Stimulated activated memory B cell treated with anti-CD40 and anti-IgM and Interleukin-4, amounts not matched to agents 10 μg/mL and 1 μg/mL and 100 μg/mL, for 72 hours (primary cell): Measurements from ENCODE around the gene CTNNAL1.
"Not testable (repeated sequence)": the region's sequence is repeated elsewhere in the genome, so short reads cannot be mapped to it uniquely, and the experiment has no call there.

ENCODE experiments used
- ATAC-seq: fragments of 150-1000 bp; cut with Tn5 transposase; 2 replicates; pipeline ENCODE4 v1.10.0; 2021
- H3K27ac Mint-ChIP-seq: one replicate; pipeline ENCODE4 v1.8.0; 2022; ENCODE audit warnings: mild to moderate bottlenecking, mixed read lengths
- H3K27me3 Mint-ChIP-seq: one replicate; pipeline ENCODE4 v1.8.0; 2022; ENCODE audit warnings: mixed read lengths
- H3K36me3 Mint-ChIP-seq: one replicate; pipeline ENCODE4 v1.8.0; 2022; ENCODE audit warnings: mixed read lengths
- H3K4me1 Mint-ChIP-seq: one replicate; pipeline ENCODE4 v1.8.0; 2022; ENCODE audit warnings: mixed read lengths
- H3K4me3 Mint-ChIP-seq: one replicate; pipeline ENCODE4 v1.8.0; 2022; ENCODE audit warnings: mild to moderate bottlenecking, moderate library complexity, mixed read lengths
- H3K9me3 Mint-ChIP-seq: one replicate; pipeline ENCODE4 v1.8.0; 2022; ENCODE audit warnings: mixed read lengths

Gene CTNNAL1

GRCh38 chr9:108973895-108974294 is 39.4 kb downstream of the CTNNAL1 start:
- no peak for ATAC-seq
- Mint-ChIP-seq H3K4me3 (no peak overlapping the region), H3K27ac (no peak overlapping the region), H3K36me3 (no peaks in the 10 kb centered on the region), H3K27me3 (no peaks in the 10 kb centered on the region), H3K4me1 (no peaks in the 10 kb centered on the region), H3K9me3 (peaks cover 12% of the 10 kb centered on the region)

- no peak overlapping the region for H3K4me3 Mint-ChIP-seq
- no peaks in the 10 kb centered on the region for H3K27me3 Mint-ChIP-seq
- no peak for ATAC-seq
- H3K4me1 Mint-ChIP-seq = no peaks in the 10 kb centered on the region
- H3K27ac Mint-ChIP-seq = no peak overlapping the region
- no peaks in the 10 kb centered on the region for H3K36me3 Mint-ChIP-seq
- H3K9me3 Mint-ChIP-seq = peaks cover 12% of the 10 kb centered on the region
Measured at GRCh38 chr9:108972626-108973209, 40.6 kb downstream of the CTNNAL1 start.

GRCh38 chr9:108972186-108972585 is 41.1 kb downstream of the CTNNAL1 start:
- H3K27me3 Mint-ChIP-seq = no peaks in the 10 kb centered on the region
- H3K36me3 Mint-ChIP-seq = no peaks in the 10 kb centered on the region
- no peaks in the 10 kb centered on the region for H3K4me1 Mint-ChIP-seq
- H3K4me3 Mint-ChIP-seq = no peak overlapping the region
- peaks cover 12% of the 10 kb centered on the region for H3K9me3 Mint-ChIP-seq
- ATAC-seq = no peak
- H3K27ac Mint-ChIP-seq = no peak overlapping the region

- not testable (repeated sequence) for H3K4me1 Mint-ChIP-seq, ATAC-seq, H3K36me3 Mint-ChIP-seq, H3K27me3 Mint-ChIP-seq, H3K27ac Mint-ChIP-seq, H3K4me3 Mint-ChIP-seq
- H3K9me3 Mint-ChIP-seq = peaks cover 12% of the 10 kb centered on the region
Measured at GRCh38 chr9:108971392-108971791, 41.9 kb downstream of the CTNNAL1 start.

GRCh38 chr9:108967916-108968315 is 45.4 kb downstream of the CTNNAL1 start:
- Mint-ChIP-seq H3K9me3 (peaks cover 12% of the 10 kb centered on the region), H3K27me3 (no peaks in the 10 kb centered on the region), H3K4me1 (no peaks in the 10 kb centered on the region), H3K27ac (no peak overlapping the region), H3K36me3 (no peaks in the 10 kb centered on the region), H3K4me3 (no peak overlapping the region)
- no peak for ATAC-seq

GRCh38 chr9:108963459-108964143 is 49.7 kb downstream of the CTNNAL1 start:
- no peak for ATAC-seq
- Mint-ChIP-seq H3K4me3 (no peak overlapping the region), H3K4me1 (no peaks in the 10 kb centered on the region), H3K27ac (no peak overlapping the region), H3K36me3 (no peaks in the 10 kb centered on the region), H3K9me3 (no peaks in the 10 kb centered on the region), H3K27me3 (no peaks in the 10 kb centered on the region)

GRCh38 chr9:108961151-108961550 is 52.1 kb downstream of the CTNNAL1 start:
- no peak overlapping the region for H3K4me3 Mint-ChIP-seq
- no peak overlapping the region for H3K27ac Mint-ChIP-seq
- H3K27me3 Mint-ChIP-seq = no peaks in the 10 kb centered on the region
- H3K9me3 Mint-ChIP-seq = no peaks in the 10 kb centered on the region
- no peak for ATAC-seq
- no peaks in the 10 kb centered on the region for H3K36me3 Mint-ChIP-seq
- H3K4me1 Mint-ChIP-seq = no peaks in the 10 kb centered on the region

- H3K4me1 Mint-ChIP-seq = no peaks in the 10 kb centered on the region
- H3K9me3 Mint-ChIP-seq = no peaks in the 10 kb centered on the region
- no peak for ATAC-seq
Measured at GRCh38 chr9:108960331-108960730, 53.0 kb downstream of the CTNNAL1 start.

GRCh38 chr9:108956631-108957026 is 56.7 kb downstream of the CTNNAL1 start:
- Mint-ChIP-seq H3K9me3 (no peaks in the 10 kb centered on the region), H3K36me3 (no peaks in the 10 kb centered on the region), H3K27ac (no peak overlapping the region), H3K4me1 (no peaks in the 10 kb centered on the region), H3K27me3 (no peaks in the 10 kb centered on the region), H3K4me3 (no peak overlapping the region)
- no peak for ATAC-seq

More at GRCh38 chr9:108960331-108960730, 53.0 kb downstream of the CTNNAL1 start:
- Mint-ChIP-seq H3K27me3 (no peaks in the 10 kb centered on the region), H3K4me3 (no peak overlapping the region), H3K36me3 (no peaks in the 10 kb centered on the region), H3K27ac (no peak overlapping the region)

GRCh38 chr9:108956022-108956630 is 57.2 kb downstream of the CTNNAL1 start:
- H3K9me3 Mint-ChIP-seq = no peaks in the 10 kb centered on the region
- H3K36me3 Mint-ChIP-seq = no peaks in the 10 kb centered on the region
- no peak for ATAC-seq
- no peak overlapping the region for H3K27ac Mint-ChIP-seq
- H3K4me1 Mint-ChIP-seq = no peaks in the 10 kb centered on the region
- no peak overlapping the region for H3K4me3 Mint-ChIP-seq
- no peaks in the 10 kb centered on the region for H3K27me3 Mint-ChIP-seq

- no peak overlapping the region for H3K27ac Mint-ChIP-seq
- H3K27me3 Mint-ChIP-seq = no peaks in the 10 kb centered on the region
- no peaks in the 10 kb centered on the region for H3K9me3 Mint-ChIP-seq
- no peak for ATAC-seq
- no peaks in the 10 kb centered on the region for H3K4me1 Mint-ChIP-seq
- H3K36me3 Mint-ChIP-seq = no peaks in the 10 kb centered on the region
- no peak overlapping the region for H3K4me3 Mint-ChIP-seq
Measured at GRCh38 chr9:108953983-108954574, 59.2 kb downstream of the CTNNAL1 start.

GRCh38 chr9:108951578-108951977 is 61.7 kb downstream of the CTNNAL1 start:
- no peak for ATAC-seq
- Mint-ChIP-seq H3K9me3 (no peaks in the 10 kb centered on the region), H3K27me3 (no peaks in the 10 kb centered on the region), H3K4me3 (no peak overlapping the region), H3K27ac (no peak overlapping the region), H3K4me1 (no peaks in the 10 kb centered on the region), H3K36me3 (no peaks in the 10 kb centered on the region)

GRCh38 chr9:108950168-108950567 is 63.1 kb downstream of the CTNNAL1 start:
- no peaks in the 10 kb centered on the region for H3K36me3 Mint-ChIP-seq
- H3K27ac Mint-ChIP-seq = no peak overlapping the region
- no peak for ATAC-seq
- no peaks in the 10 kb centered on the region for H3K9me3 Mint-ChIP-seq
- H3K4me3 Mint-ChIP-seq = no peak overlapping the region
- H3K4me1 Mint-ChIP-seq = no peaks in the 10 kb centered on the region
- no peaks in the 10 kb centered on the region for H3K27me3 Mint-ChIP-seq

- peaks cover 21% of the 10 kb centered on the region for H3K36me3 Mint-ChIP-seq
- no peak for ATAC-seq
Measured at GRCh38 chr9:108939975-108940374, 73.3 kb downstream of the CTNNAL1 start.

GRCh38 chr9:108937561-108938305 is 75.6 kb downstream of the CTNNAL1 start:
- H3K9me3 Mint-ChIP-seq = no peaks in the 10 kb centered on the region
- no peak overlapping the region for H3K27ac Mint-ChIP-seq
- no peak for ATAC-seq
- H3K4me3 Mint-ChIP-seq = no peak overlapping the region
- peaks cover 21% of the 10 kb centered on the region for H3K36me3 Mint-ChIP-seq
- H3K27me3 Mint-ChIP-seq = no peaks in the 10 kb centered on the region
- H3K4me1 Mint-ChIP-seq = peaks cover 24% of the 10 kb centered on the region

More at GRCh38 chr9:108939975-108940374, 73.3 kb downstream of the CTNNAL1 start:
- H3K27me3 Mint-ChIP-seq = no peaks in the 10 kb centered on the region
- no peaks in the 10 kb centered on the region for H3K9me3 Mint-ChIP-seq
- peaks cover 4% of the 10 kb centered on the region for H3K4me1 Mint-ChIP-seq
- no peak overlapping the region for H3K27ac Mint-ChIP-seq
- no peak overlapping the region for H3K4me3 Mint-ChIP-seq
